ENCODE results near the gene CPT1C. TPM values are rescaled to one million over a fixed set of nuclear protein-coding genes. Genes with fewer than 3 reads are reported as not detected.

CPT1C gene
- polyA plus RNA-seq, 2 of the 4 experiments (the other 2 are of a cell fraction) = 8.5 to 15.4 TPM

DNA sequence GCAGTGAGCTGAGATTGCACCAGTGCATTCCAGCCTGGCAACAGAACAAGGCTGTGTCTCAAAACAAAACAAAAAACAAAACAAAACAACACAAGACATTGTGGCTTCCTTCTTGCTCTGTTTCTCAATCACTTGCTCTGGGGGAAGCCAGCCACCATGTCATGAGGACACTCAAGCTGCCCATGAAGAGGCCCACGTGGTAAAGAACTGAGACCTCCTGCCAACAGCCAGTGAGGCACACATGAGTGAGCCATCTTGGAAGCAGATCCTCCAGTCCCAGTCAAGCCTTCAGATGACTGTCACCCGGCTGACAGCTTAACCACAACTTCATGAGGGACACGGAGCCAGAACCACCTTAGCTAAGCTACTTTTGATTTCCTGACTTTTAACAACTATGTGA is 25.2 kb downstream of the CPT1C start:
- TF ChIP-seq MAZ (IDR thresholded peaks at IDR 0.05; ENCODE audit: borderline replicate concordance, low read depth, low read length) = no peak
- no peak for TF ChIP-seq RNF2 (IDR thresholded peaks at IDR 0.05; ENCODE audit: borderline replicate concordance, low read depth)
- no peak for TF ChIP-seq FOSB (CRISPR knock-in tag; IDR thresholded peaks at IDR 0.05)
- no peak for TF ChIP-seq POLR2A (IDR thresholded peaks at IDR 0.05; ENCODE audit: low read length)
- no peak for TF ChIP-seq JUNB (IDR thresholded peaks at IDR 0.05)
- no peak for TF ChIP-seq KDM1A (IDR thresholded peaks at IDR 0.05; ENCODE audit: low read depth)
- FAIRE-seq (no peak), DNase-seq (ENCODE audit: low read depth in 1 of 2, low spot score in 1 of 2) (no peak), ATAC-seq (no peak)
- ChIA-PET CTCF (interaction anchor here (1.5 to 4.5 kb wide), 5 partner anchors 11 to 35 kb away, joined by 5 to 29 read pairs (median 12); no protein-coding TSS in a partner anchor), POLR2A (interaction anchor here (1.3 kb wide), 1 partner anchor 97 kb away, joined by 3 read pairs; the partner anchor contains the start of gene FUZ)
- peak overlapping the region; percentile 44 for H3K4me2 ChIP-seq
- H3K4me3 ChIP-seq = no peak overlapping the region
- peaks cover 9% of the 10 kb centered on the region; the same call in 2 of the 3 replicates for H3K4me1 ChIP-seq
- H3K27ac ChIP-seq = peak overlapping the region in 1 of 2 experiments; percentile 64; a peak in 2 of 6 replicates
- 56% methylated on average over 3 of the region's 3 CpGs for WGBS (ENCODE audit: missing lambda C conversion rate)
- no peaks in the 10 kb centered on the region for H3K9me3 ChIP-seq

DNA sequence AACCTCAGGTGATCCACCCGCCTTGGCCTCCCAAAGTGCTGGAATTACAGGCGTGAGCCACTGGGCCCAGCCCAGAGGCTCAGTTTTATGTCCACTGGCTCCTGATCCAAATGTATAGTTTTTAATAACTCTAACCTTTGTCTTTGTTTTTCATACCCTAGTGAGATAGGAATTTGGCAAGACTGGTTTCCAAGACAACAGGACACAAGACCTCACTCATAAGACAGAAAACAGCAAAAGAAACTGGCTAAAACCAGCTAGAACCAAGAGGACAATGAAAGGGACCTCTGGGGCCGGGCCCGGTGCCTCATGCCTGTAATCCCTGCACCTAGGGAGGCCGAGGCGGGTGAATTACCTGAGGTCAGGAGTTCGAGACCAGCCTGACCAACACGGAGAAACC is 27.6 kb downstream of the CPT1C start:
- Histone ChIP-seq H3K27ac (no peak overlapping the region), H3K4me2 (no peak overlapping the region), H3K4me1 (no peaks in the 10 kb centered on the region; the same call in 2 of the 3 replicates), H3K4me3 (no peak overlapping the region), H3K9me3 (no peaks in the 10 kb centered on the region)
- TF ChIP-seq HOXA7 (CRISPR knock-in tag; IDR thresholded peaks at IDR 0.05) = no peak
- no peak for TF ChIP-seq HDAC2 (IDR thresholded peaks at IDR 0.05)
- TF ChIP-seq RCOR1 (IDR thresholded peaks at IDR 0.05; ENCODE audit: low read depth, low read length) = no peak
- no peak for TF ChIP-seq RARB (CRISPR knock-in tag; IDR thresholded peaks at IDR 0.05)
- TF ChIP-seq HOXB13 (CRISPR knock-in tag; IDR thresholded peaks at IDR 0.05; ENCODE audit: low read depth) = no peak
- no peak for TF ChIP-seq PHF8 (IDR thresholded peaks at IDR 0.05; ENCODE audit: borderline replicate concordance, low read depth)
- TF ChIP-seq GATA3 (IDR thresholded peaks at IDR 0.05; ENCODE audit: borderline replicate concordance) = no peak
- no peak for TF ChIP-seq HOXB5 (CRISPR knock-in tag; IDR thresholded peaks at IDR 0.05)
- no peak for TF ChIP-seq KDM5A (IDR thresholded peaks at IDR 0.05)
- no peak for TF ChIP-seq SMC3 (IDR thresholded peaks at IDR 0.05)
- TF ChIP-seq KDM1A (IDR thresholded peaks at IDR 0.05; ENCODE audit: low read depth) = no peak
- no peak for TF ChIP-seq JUNB (IDR thresholded peaks at IDR 0.05)
- TF ChIP-seq MYC (IDR thresholded peaks at IDR 0.05; ENCODE audit: borderline replicate concordance, low read length) = no peak
- no peak for TF ChIP-seq FOSL2 (IDR thresholded peaks at IDR 0.05)
- TF ChIP-seq FOSL2 (CRISPR knock-in tag; IDR thresholded peaks at IDR 0.05) = no peak
- TF ChIP-seq, protein P1, sequence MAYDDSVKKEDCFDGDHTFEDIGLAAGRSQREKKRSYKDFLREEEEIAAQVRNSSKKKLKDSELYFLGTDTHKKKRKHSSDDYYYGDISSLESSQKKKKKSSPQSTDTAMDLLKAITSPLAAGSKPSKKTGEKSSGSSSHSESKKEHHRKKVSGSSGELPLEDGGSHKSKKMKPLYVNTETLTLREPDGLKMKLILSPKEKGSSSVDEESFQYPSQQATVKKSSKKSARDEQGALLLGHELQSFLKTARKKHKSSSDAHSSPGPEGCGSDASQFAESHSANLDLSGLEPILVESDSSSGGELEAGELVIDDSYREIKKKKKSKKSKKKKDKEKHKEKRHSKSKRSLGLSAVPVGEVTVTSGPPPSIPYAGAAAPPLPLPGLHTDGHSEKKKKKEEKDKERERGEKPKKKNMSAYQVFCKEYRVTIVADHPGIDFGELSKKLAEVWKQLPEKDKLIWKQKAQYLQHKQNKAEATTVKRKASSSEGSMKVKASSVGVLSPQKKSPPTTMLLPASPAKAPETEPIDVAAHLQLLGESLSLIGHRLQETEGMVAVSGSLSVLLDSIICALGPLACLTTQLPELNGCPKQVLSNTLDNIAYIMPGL (CRISPR knock-in tag; IDR thresholded peaks at IDR 0.05; ENCODE audit: borderline replicate concordance) = no peak
- 89% methylated on average over 8 of the region's 8 CpGs for WGBS (ENCODE audit: missing lambda C conversion rate)
- ChIA-PET POLR2A (interaction anchor here (0.8 kb wide), 1 partner anchor 10 kb away, joined by 6 read pairs; no protein-coding TSS in a partner anchor), CTCF (interaction anchor here (0.9 to 4.5 kb wide), 16 partner anchors 9 to 172 kb away, joined by 3 to 29 read pairs (median 4); partner anchors contain the start of genes AP2A1 and FUZ)
- no peak for FAIRE-seq
- ATAC-seq = no peak
- no peak for DNase-seq (ENCODE audit: low read depth in 1 of 2, low spot score in 1 of 2)

DNA sequence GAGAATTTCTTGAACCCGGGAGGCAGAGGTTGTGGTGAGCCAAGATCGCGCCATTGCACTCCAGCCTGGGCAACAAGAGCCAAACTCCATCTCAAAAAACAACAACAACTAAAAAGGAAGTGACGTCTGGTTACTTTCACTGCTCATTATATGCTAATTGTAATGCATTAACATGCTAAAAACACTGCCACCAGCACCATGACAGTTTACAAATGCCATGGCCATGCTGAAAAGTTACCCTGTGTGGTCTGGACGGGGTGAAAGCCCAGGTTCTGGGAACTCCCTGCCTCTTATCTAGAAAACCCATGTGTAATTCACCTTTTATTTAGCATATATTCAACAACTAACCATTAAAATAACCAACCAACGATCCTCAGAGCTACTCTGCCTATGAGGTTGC is 28.1 kb downstream of the CPT1C start:
- FAIRE-seq (no peak), ATAC-seq (no peak), DNase-seq (ENCODE audit: low read depth in 1 of 2, low spot score in 1 of 2) (no peak)
- peaks cover 4% of the 10 kb centered on the region for H3K4me1 ChIP-seq
- TF ChIP-seq HDAC2 (IDR thresholded peaks at IDR 0.05) (no peak), NFE2L2 (conservative IDR thresholded peaks at IDR 0.05; ENCODE audit: low read length) (no peak), ZSCAN20 (CRISPR knock-in tag; IDR thresholded peaks at IDR 0.05) (no peak), PHF8 (IDR thresholded peaks at IDR 0.05; ENCODE audit: borderline replicate concordance, low read depth) (no peak), NR3C1 (IDR thresholded peaks at IDR 0.05) (no peak), MAZ (IDR thresholded peaks at IDR 0.05; ENCODE audit: borderline replicate concordance, low read depth, low read length) (no peak), ESRRA (IDR thresholded peaks at IDR 0.05; ENCODE audit: borderline replicate concordance, low read length) (no peak), EHMT2 (IDR thresholded peaks at IDR 0.05; ENCODE audit: low read depth) (no peak), RNF2 (IDR thresholded peaks at IDR 0.05; ENCODE audit: borderline replicate concordance, low read depth) (no peak), FOXS1 (CRISPR knock-in tag; IDR thresholded peaks at IDR 0.05) (no peak), ZFP36 (IDR thresholded peaks at IDR 0.05; ENCODE audit: borderline replicate concordance, partially characterized antibody) (no peak)
- TF ChIP-seq, protein P2, sequence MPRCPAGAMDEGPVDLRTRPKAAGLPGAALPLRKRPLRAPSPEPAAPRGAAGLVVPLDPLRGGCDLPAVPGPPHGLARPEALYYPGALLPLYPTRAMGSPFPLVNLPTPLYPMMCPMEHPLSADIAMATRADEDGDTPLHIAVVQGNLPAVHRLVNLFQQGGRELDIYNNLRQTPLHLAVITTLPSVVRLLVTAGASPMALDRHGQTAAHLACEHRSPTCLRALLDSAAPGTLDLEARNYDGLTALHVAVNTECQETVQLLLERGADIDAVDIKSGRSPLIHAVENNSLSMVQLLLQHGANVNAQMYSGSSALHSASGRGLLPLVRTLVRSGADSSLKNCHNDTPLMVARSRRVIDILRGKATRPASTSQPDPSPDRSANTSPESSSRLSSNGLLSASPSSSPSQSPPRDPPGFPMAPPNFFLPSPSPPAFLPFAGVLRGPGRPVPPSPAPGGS (IDR thresholded peaks at IDR 0.05) = no peak
- no peak overlapping the region for H3K4me3 ChIP-seq
- ChIA-PET POLR2A (interaction anchor here (0.8 kb wide), 1 partner anchor 9 kb away, joined by 6 read pairs; no protein-coding TSS in a partner anchor), CTCF (interaction anchor here (0.5 to 4.5 kb wide), 9 partner anchors 12 to 420 kb away, joined by 3 to 29 read pairs (median 4); no protein-coding TSS in a partner anchor)
- 80% methylated on average over 6 of the region's 6 CpGs for WGBS (ENCODE audit: missing lambda C conversion rate)
- H3K27ac ChIP-seq = no peak overlapping the region
- no peak overlapping the region for H3K4me2 ChIP-seq
- no peaks in the 10 kb centered on the region for H3K9me3 ChIP-seq
